Ishikawa (cell line): Measurements from ENCODE around the gene MFN1.

ENCODE experiments used
- CEBPB ChIP-seq: IDR thresholded peaks from 2 replicates; pipeline ENCODE4 v1.6.1; 2012
- CREB1 ChIP-seq: IDR thresholded peaks from 2 replicates; pipeline ENCODE4 v1.6.1; 2012; ENCODE audit warnings: low read depth
- EGR1 ChIP-seq: IDR thresholded peaks from 2 replicates; pipeline ENCODE4 v1.6.1; 2012
- EP300 ChIP-seq: IDR thresholded peaks from 2 replicates; pipeline ENCODE4 v1.6.1; 2012; ENCODE audit warnings: borderline replicate concordance
- FOXM1 ChIP-seq: IDR thresholded peaks from 2 replicates; pipeline ENCODE4 v1.6.1; 2012; ENCODE audit warnings: low read depth, borderline replicate concordance
- MAX ChIP-seq: IDR thresholded peaks from 2 replicates; pipeline ENCODE4 v1.6.1; 2012
- NFIC ChIP-seq: IDR thresholded peaks from 2 replicates; pipeline ENCODE4 v1.6.1; 2012
- RAD21 ChIP-seq: IDR thresholded peaks from 2 replicates; pipeline ENCODE4 v1.6.1; 2012; ENCODE audit warnings: low read depth
- REST ChIP-seq: IDR thresholded peaks from 2 replicates; pipeline ENCODE4 v1.6.1; 2012; ENCODE audit warnings: low read depth, mild to moderate bottlenecking
- TAF1 ChIP-seq: IDR thresholded peaks from 2 replicates; pipeline ENCODE4 v1.6.1; 2012; ENCODE audit warnings: low read depth, mild to moderate bottlenecking
- TCF12 ChIP-seq: IDR thresholded peaks from 2 replicates; pipeline ENCODE4 v1.6.1; 2012; ENCODE audit warnings: low read depth
- TEAD4 ChIP-seq: IDR thresholded peaks from 2 replicates; pipeline ENCODE4 v1.6.1; 2012
- USF1 ChIP-seq: IDR thresholded peaks from 2 replicates; pipeline ENCODE4 v1.6.1; 2012
- YY1 ChIP-seq: IDR thresholded peaks from 2 replicates; pipeline ENCODE4 v1.6.1; 2012; ENCODE audit warnings: low read depth
- ZBTB7A ChIP-seq: IDR thresholded peaks from 2 replicates; pipeline ENCODE4 v1.6.1; 2012; ENCODE audit warnings: low read depth

MFN1 gene

GRCh38 chr3:179322286-179323196, 25.0 kb upstream of the MFN1 start, which contains the start of gene ZNF639:
ZNF639 (plus strand) TSS chr3:179323031; CDS start chr3:179328294, 5,263 bp downstream.
- TF ChIP-seq MAX = peak; percentile 88
- TF ChIP-seq TCF12 = peak; percentile 59; the same call in 1 of the 2 replicates
- TF ChIP-seq REST = no peak
- 0 out of 2 replicates have a peak, but pooled peaks have one; percentile 8 for TF ChIP-seq USF1
- TF ChIP-seq TAF1 = peak; percentile 47; the same call in 1 of the 2 replicates
- peak; percentile 2; the same call in 1 of the 2 replicates for TF ChIP-seq TEAD4
- no peak for TF ChIP-seq CEBPB
- peak; percentile 19; the same call in 1 of the 2 replicates for TF ChIP-seq RAD21
- 0 out of 2 replicates have a peak, but pooled peaks have one; percentile 36 for TF ChIP-seq CREB1
- TF ChIP-seq EP300 = 0 out of 2 replicates have a peak, but pooled peaks have one; percentile 30
- TF ChIP-seq ZBTB7A = peak; percentile 97

GRCh38 chr3:179323197-179324110, 24.1 kb upstream of the MFN1 start:
- TF ChIP-seq TAF1 (peak; percentile 66), ZBTB7A (no peak; the same call in 1 of the 2 replicates), CEBPB (no peak), MAX (peak; percentile 58), FOXM1 (no peak), YY1 (0 out of 2 replicates have a peak, but pooled peaks have one; percentile 41), REST (0 out of 2 replicates have a peak, but pooled peaks have one; percentile 25), EP300 (no peak), TEAD4 (0 out of 2 replicates have a peak, but pooled peaks have one; percentile 6), TCF12 (peak; percentile 66), NFIC (no peak), USF1 (peak; percentile 19; the same call in 1 of the 2 replicates), RAD21 (no peak), CREB1 (no peak), EGR1 (peak; percentile 66; the same call in 1 of the 2 replicates)

- TF ChIP-seq NFIC (no peak), USF1 (no peak), YY1 (no peak), EP300 (no peak), ZBTB7A (no peak), CEBPB (no peak), REST (no peak), RAD21 (no peak), CREB1 (no peak), EGR1 (no peak), TEAD4 (no peak), MAX (no peak), FOXM1 (no peak), TCF12 (no peak), TAF1 (no peak)
Observed at GRCh38 chr3:179324270-179324754, 23.2 kb upstream of the MFN1 start.
